GM21737 (cell line): ENCODE results near the gene DNAJA1.

Experiments
- ATAC-seq: cut with Tn5 transposase; IDR thresholded peaks from one replicate; pipeline ENCODE4 v1.9.1; 2021; ENCODE audit warnings: mild to moderate bottlenecking, moderate library complexity; ENCODE audit not compliant: unreplicated experiment

DNAJA1 gene

DNA sequence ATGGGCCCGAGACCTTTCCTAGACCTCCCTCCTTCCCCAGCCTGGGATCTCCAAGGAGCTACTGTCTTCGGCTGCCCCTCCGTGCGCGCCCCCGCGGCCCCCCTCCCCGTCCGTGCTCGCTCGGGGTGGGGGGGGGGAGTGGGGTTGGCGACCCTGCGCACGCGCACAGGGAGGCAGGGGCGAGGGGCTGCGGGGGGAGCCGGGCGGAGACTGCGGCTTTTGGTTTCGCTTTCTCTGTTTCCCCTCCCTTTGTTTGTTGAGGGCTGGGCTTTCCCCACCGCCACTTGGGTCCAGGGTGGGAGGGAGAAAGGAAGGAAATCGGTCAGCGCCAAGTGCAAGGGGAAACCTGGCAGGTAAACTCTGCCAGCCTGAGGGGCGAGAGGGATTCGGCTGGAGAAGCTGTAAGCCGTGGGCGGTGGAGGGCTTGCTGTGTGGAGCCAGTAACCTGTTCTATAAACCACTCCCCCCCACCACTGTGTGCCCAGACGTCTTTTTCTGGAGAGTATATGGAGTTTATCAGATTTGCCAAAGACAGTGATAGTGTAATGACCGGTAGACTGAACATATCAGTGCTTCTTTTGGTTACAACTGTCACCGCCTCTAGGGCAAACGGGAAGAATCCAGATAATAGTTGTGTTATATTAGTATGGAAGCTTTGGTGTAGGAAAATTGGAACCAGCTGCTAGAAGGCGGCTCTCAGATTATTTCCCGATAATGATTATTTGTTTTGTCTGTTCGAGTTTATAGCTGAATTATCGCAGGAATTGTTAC is 684 bp downstream of the DNAJA1 start:
- ATAC-seq = peak; percentile 40

DNA sequence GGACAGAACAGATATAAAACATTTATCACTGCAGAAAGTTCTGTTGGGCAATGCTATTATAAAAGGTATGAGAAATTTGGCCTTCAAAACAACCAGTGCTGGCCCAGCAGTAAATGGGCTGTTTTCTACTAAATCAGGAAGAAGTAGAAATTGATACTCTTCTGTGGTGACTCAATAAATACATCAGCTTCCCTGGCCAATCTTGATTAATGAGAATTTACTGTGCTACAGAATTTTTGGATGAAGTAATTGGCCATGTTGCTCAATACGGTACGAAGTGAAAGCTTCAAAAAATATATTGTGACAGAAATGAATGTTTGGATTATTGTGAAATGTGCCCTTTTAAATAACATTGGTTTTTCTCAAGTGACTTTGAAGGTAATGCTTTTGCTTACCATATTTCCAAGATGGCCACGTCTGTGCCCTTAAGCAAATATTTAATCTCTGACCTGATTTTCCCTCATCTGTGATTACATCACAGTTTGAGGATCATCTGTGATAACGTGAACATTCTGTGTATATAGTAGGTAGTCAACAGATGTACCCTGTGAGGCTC is 4.2 kb downstream of the DNAJA1 start:
- no peak for ATAC-seq

DNA sequence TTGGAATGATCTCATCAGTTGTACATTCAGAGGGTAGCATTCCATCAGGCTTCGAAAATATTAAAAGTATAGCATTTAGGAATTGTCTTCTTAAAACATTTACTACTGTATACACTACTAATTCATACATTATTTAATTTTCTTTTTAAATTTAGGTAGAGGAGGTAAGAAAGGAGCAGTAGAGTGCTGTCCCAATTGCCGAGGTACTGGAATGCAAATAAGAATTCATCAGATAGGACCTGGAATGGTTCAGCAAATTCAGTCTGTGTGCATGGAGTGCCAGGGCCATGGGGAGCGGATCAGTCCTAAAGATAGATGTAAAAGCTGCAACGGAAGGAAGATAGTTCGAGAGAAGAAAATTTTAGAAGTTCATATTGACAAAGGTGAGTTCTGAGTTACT is 5.2 kb downstream of the DNAJA1 start:
- no peak for ATAC-seq

DNA sequence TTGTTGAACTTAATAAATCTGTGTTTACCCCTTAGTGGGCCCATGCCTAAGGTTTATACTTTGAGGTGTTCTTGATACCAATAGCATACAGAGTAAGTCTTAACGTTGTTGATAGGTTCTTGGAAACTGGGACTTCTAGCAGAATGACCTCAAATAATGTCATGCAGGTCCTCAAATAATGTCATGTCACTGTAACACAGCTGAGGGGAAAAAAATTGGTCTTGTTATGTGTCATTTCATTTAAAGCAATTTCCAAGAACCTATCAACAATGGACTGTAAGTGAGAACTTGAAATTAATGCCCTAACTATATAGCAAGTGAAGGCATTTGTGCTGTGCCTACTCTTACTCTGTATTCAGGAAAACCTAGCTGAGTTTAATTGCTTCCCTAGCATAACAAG is 7.2 kb downstream of the DNAJA1 start:
- ATAC-seq = no peak

DNA sequence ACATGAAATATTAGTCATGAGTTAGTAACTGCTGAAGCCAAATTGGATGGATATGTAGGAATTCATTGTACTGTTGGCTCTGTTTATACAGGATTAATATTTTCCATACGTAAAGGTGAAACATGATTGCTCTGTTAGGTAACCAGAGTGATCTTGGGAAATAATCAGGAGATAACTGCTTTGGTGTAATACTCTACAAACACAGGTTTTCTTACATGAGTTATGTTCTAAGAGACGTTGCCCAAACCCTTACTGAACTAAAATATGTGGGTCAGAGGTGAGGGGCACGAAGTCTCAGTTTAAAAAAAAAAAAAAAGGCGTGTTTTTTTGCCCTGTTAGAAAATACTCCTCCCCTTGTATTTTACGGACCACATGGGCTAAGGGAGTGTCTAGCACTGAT is 7.8 kb downstream of the DNAJA1 start:
- no peak for ATAC-seq

DNA sequence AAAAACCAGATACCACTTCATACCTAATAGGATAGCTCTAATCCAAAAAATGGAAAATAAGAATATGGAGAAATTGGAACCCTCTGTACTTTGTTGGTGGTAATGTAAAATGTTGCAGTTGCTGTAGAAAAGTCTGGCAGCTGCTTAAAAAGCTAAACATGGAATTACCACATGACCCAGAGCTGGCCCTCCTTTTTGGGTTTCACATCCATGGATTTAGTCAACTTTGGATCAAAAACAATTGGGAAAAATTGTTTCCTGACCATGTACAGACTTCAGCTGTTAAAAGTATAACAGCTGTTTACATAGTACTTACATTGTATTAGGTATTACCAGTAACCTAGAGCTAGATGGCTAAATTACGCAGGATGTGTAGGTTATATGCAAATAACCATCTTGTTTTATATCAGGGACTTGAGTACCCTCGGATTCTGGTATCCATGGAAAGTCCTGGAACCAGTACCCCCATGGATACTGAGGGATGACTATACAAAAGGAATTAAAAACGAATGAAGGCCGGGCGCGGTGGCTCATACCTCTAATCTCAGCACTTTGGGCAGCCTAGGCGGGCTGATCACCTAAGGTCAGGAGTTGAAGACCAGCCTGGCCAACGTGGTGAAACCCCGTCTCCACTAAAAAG is 15.8 kb downstream of the DNAJA1 start:
- no peak for ATAC-seq

DNA sequence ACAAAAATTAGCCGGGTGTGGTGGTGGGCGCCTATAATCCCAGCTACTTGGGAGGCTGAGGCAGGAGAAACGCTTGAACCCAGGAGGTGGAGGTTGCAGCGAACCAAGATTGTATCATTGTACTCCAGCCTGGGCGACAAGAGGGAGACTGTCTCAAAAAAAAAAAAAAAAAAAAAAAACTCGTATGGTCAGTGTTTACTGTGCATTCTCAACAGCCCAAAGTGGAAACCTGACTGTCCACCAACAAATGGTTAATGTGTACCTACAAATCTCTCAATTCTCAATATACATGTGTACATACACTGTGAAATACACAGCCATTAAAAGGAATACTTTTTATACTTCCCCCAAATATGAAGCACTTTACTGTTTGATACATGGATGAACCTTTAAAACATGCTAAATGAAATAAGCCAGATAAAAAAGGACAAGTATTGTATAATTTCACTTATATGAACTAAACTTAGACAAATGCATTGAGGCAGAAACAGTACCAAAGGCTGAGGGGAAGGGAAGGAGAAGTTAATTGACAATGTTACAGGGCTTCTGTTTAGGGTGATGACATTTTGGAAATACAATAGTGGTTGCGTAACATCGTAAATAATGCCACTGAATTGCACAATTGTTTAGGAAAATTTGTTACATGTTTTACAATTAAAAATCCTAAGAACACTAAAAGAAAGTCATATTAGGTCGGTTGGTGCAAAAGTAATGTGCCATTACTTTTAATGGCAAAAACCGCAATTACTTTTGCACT is 16.5 kb downstream of the DNAJA1 start:
- ATAC-seq = no peak

DNA sequence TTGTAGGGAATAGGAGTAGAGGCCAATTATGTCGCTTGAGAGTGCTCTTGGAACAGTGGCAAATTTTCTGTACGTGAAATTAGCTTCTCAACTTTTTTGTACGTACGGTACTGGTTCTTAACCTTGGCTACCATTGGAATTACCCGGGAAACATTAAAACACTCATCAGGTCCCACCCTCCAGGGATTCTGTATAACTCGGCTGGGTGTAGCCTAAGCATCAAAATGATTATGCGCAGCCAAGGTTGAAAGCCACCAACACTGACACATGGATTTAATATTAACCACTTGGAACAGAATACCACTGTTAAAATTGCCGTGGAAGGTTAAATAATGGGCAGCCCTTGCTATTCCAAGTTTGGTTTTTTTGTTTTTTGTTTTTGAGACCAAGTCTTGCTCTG is 17.4 kb downstream of the DNAJA1 start:
- no peak for ATAC-seq

DNA sequence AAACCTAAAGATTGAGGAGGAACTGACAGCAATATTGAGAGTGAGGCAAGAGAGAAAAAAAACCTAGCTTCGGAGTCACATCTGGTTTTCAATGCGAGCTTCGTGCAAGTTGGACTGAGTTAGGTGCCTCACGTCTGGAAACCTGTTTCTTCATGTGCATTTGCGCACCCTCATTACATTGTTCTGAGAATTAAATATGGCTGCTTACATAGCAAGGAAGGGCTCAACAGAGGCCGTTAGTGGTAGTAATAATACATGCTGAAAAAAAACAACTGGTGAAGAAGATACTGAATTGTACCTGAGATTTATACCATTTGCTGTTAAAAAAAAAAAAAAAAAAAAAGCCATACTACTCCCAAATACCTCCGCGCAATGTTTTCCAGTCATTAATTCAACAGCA is 18.6 kb downstream of the DNAJA1 start:
- no peak for ATAC-seq

DNA sequence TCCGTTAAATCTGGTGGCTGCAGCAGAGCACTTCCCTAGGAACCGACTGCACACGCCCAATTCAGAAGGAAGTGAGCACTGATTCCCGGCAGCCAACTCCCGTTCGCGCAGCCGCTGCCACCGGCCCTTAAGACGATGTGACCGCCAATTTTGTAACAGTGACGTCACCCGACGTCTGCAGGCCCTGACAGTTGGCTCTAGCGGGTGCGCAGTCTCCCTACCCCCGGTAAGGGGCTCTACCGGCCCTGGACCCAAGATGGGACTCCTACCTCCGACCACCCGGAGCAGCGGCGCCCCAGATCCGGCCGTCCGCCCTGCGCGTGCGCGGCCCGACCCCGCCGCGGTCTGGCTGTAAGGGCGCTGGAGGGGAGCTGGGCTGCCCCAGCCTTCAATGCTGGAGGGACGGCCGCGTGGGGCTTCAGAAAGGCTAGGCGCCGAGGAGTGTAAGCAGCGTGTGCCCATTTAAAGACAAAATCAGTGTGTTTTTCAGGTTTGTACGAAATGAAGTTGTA is 19.1 kb downstream of the DNAJA1 start:
- peak; percentile 71 for ATAC-seq

DNA sequence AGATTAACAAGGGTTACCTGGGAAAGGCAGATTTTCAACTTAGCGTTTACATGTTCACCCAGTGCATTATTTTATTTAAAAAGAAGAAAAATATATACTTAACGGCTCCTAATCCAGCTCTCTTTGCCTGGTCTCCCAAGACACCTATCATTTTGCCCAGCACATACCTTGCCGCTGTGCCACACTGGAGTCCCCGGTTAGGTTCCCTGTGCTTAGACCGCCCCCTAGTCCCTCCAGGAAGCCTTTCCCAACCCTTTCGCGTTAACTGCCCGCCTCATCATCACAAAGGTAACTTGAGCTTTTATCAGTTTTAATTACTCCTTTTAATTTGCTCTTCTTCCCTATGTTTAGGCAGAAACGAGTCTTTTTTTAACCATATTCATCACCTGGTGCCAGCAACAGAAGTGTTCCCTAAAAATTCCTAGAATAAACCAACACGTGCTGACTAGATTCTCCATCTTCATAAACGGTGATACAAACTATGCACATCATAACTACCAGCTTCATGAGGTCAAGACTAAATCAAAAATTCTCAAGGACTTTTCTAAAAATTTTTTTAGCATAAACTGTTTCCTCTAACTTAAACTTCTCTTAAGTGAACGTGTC is 19.7 kb downstream of the DNAJA1 start:
- no peak for ATAC-seq

DNA sequence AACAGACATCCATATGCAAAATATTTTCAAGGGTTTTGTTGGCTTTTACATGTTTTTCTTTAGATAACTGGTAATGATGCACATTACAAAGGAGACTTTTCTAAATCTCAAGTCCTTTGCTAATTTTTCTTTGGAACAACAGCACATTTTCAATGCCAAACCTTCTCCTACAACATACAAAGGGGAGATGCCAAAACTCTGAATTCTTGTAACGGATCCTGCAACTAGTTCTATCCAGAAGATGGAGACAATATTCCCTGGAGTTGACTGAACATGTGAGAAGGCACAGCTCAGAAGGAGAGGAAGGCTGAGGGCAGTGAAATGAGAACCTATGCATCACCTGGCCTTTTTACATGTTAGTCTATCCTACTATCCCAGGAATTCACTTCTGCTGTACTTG is 21.0 kb downstream of the DNAJA1 start:
- no peak for ATAC-seq

DNA sequence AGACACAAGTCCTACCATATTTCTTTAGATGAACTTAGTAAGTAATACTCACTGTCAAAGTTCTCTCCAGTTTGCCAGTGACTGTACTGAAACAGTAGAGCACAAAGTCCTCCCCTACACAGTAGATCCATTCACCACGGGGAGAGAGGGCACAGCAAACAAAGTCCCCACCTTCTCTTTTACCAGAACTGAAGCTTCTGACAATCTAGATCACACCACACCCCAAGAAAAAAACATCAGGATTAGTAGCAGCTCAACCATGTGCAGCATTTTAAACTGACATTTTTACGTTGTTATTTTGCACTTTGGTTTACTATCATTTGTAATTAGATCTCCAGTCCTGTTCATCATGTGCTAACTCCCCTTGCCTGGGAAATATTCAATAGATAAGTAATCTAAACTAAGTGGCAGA is 23.0 kb downstream of the DNAJA1 start:
- no peak for ATAC-seq

DNA sequence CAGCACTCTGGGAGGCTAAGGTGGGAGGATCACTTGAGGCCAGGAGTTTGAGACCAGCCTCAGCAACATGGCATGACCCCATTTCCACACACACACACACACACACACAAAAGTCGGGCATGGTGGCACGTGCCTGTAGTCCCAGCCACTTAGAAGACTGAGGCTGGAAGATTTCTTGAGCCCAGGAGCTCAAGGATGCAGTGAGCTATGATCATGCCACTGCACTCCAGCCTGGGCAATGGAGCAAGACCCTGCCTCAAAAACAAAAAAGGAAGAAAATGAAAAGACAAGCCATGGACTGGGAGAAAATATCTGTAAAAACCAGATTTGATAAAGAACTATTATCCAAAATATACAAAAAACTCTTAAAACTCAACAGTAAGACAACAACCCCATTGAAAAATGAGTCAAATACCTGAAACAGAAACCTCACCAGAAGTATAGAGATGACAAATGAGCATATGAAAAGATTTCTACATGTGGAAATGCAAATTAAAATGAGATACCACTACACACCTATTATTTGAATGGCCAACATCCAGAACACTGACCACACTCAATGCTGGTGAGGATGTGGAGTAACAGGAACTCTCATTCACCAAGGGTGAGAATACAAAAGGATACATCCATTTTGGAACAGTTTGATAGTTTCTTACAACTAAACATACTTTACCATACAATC is 24.7 kb downstream of the DNAJA1 start:
- ATAC-seq = no peak

DNA sequence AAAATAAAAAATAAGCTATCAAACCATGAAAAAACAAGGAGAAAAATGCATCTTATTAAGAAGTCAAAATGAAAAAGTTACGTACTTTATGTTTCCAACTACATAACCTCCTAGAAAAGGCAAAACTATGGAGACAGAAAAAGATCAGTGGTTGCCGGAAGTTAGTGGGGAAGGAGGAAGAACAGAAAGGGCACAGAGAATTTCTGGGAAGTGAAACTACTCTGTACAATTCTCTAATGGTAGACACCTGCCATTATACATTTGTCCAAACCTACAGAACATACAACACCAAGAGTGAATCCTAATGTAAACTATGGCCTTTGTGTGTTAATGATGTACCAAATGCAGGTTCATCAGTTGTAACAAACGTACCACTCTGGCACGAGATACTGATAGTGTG is 26.1 kb downstream of the DNAJA1 start:
- ATAC-seq = no peak

DNA sequence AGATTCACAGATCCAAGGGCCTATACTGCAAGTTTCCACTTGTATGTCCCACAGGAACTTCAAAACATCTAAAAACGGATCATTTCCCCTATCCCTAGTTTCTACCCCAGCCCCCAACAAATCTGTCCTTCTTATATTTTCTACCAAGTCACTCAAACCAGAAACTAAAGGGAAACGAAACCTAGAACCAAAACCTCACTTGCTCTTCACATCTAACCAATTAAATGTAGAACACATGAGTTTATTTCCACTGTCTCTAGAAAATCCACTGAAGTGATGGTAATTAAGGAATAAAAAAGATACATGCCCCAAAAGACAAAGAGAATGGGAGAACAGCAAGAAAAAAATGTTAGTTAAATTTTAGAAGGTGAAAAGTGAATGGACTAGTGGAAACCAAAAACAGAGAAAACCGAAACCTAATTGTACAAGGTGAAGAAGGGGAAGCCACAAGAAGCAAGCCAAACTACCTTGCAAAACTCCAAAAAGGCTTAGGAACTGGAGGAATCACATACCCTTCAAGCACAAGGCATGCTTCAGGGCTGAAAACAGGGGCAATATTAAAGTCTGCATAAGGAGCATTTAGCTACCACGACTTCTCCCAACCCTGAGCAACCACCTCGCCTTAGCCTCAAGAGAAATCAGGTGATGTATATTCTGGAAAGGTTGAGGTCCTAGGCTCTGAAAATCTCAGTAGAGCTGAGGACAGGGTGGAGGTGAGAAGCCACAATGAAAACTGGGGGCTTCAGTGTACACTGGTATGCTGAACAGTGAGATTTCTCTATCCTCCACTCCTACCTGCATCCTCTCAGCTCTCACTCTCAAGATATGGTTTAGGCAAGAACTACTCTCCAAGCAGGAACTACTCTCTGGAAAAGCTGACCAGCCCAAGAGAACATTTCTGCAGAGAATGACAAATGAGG is 40.3 kb downstream of the DNAJA1 start:
- peak; percentile 71 for ATAC-seq

DNA sequence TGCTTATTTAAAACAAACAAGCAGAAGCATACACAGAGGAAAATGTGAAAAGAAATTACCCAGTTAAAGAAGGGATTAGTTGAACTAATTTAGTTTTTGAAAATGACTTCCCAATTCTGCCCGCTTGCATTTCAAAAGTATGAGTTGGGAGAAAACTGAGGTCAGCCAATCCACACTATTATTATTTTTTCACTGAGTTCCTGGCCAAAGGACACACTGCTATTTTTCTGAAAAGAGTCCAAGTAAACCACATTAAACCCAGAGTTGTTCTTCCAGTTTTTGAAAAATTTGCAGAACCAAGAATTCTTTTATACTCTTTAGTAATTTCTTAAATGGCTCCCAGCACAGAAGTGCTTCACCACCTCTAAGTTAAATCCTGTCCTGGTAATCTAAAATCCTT is 43.9 kb downstream of the DNAJA1 start:
- ATAC-seq = no peak

DNA sequence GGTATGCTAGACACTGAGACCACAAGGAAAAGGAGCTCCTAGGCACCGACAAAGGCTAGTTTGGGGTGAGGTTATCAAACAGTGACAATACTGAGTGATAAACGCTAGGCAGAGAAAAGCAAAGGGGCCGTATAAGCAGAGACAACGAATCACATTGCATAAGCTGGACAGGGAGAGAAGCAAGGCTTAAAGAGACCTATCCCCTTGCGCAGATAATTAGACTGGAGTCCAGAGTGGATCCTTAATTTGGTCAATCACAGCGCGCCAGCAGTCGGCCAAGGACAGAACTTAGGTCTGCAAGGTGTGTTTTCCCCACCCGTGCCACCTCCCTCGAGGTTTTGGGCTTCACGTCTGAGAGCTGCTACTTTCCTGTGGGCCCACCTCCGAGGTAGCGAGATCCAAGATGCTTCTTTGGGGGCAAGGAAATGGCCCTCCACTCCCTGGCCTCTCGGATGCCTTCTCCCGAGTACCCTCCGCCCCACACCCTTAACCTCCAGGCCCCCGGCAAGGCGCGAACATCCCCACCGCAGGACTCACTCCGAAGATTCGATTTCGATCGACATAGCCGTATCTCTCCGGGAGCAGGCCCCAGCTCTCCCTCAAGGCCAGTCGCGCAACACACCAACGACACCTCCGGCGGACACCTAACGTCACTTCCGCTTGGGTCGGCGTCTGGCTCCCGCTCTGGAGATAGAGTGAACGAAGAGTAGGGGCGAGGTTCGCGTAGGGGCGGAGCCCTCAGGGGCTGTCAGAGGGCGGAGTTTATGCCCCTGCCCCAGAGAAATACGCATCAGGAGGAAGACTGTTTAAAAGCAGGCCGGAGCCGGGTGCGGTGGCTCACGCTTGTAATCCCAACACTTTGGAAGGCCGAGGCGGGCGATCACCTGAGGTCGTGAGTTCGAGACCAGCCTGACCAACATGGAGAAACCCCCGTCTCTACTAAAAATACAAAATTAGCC is 51.3 kb downstream of the DNAJA1 start, which contains the start of gene SMU1:
Gene SMU1, minus strand, starts transcription at position 629 of the 959 bp plus-strand sequence. Its CDS starts 66 bp downstream, at position 563.
- peak; percentile 99 for ATAC-seq
